RCC 7860 (cell line): ENCODE results near the gene ADAMTS2.

Source experiments
- DNase-seq: peaks from one replicate; pipeline ENCODE4 v3.0.0-alpha.2; 2015; ENCODE audit warnings: low spot score
- FAIRE-seq: peaks from 2 replicates; lab custom pipeline; 2012; peaks lifted over from hg19 to GRCh38; lab: Jason Lieb, UNC

The ADAMTS2 gene

GRCh38 chr5:179237770-179238627, 107.3 kb downstream of the ADAMTS2 start:
- no peak for DNase-seq
- no peak for FAIRE-seq

DNA sequence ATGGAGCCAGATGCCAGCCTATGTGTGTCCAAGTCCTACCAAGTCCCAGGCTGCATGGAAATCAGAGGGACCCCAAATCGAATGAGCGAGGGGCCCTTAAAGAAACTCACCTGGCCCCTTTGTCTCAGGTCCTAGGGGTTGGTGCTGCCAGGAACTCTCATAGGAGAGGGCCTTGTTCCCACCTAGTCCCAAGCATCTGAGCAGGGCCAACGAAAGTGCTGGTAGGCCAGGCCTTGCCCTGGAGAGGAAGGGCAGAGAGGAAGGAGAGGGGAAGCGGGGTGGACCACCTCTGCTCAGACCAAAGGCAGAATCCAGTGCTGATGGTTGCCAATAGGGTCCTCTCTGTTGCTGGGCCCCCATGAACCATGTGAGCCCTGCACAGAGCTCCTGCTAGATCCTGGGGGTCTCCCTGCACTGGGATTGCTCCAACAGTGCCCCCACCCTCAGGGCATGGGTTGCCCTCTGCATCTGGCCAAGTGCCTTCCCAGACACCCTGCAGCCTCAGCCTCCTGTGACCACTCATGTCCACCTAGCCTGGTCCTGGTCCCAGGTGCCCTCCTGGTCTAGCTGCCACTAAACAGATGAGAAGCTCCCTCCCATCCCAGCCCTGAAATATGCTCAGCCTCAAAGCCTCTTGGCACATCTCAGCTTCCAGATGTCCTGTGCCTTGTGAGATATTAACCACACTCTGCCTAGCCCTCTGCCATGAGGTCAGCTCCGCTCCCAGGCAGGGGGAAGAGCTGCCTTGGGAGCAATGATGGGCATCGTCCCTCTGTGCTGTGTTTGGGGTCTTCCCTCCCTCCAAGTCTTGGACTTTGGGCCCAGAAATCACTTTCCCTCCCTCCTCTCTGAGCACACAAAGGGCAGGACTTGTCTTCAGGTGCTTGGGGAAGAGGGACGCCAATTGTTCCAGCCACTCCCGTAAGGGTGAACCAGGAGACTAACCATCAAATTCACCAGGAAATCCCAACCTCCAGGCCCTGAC, 109.6 kb downstream of the ADAMTS2 start:
- no peak for DNase-seq
- FAIRE-seq = no peak

- no peak for DNase-seq
- FAIRE-seq = no peak
Observed at GRCh38 chr5:179234563-179235135, 110.6 kb downstream of the ADAMTS2 start.

GRCh38 chr5:179233909-179234562, 111.2 kb downstream of the ADAMTS2 start:
- FAIRE-seq (no peak), DNase-seq (no peak)

GRCh38 chr5:179232091-179232735, 113.0 kb downstream of the ADAMTS2 start:
- FAIRE-seq (peak; percentile 73), DNase-seq (no peak)

- FAIRE-seq (no peak), DNase-seq (no peak)
Observed at GRCh38 chr5:179231309-179231708, 114.0 kb downstream of the ADAMTS2 start.

DNA sequence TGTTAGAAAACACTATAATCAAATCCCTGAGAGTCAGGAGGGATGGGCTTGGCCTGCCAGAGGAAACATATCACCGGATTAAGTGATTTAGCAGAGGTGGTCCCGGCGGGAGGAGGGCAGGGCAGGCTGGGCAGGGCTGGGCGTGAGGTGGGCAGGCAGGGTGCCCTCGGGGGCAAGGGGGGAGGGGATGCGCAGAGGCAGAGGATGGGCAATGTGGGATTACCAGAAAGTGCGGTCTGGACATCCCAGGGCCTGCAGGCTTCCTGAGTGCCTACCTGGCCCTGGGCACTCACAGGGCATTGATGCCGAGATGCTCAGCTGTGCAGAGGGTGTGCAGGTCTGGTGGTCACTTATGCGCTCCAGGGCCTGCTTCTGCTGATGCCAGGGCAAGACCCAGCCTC, 115.2 kb downstream of the ADAMTS2 start:
- DNase-seq (no peak), FAIRE-seq (no peak)

DNA sequence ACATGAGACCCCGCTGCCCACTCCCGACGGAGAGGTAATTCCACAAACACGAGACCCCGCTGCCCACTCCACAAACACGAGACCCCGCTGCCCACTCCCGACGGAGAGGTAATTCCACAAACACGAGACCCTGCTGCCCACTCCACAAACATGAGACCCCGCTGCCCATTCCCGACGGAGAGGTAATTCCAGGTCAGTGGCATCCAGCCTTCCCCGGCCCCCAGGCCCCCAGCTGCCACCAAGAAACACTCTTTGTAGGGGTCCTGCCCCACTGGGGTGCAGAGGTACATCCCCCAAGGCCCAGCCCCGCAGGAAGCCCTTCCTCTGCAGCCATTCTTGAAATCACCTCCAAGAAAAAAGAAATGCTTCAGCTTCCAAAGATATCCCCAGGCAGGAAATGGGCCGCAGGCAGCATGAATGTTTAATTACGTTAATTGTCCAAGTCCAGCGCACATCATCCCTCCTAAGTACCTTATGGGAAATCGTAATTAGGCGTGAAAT, 115.9 kb downstream of the ADAMTS2 start:
- DNase-seq (no peak), FAIRE-seq (no peak)

GRCh38 chr5:179228341-179229121, 116.7 kb downstream of the ADAMTS2 start:
- DNase-seq (no peak), FAIRE-seq (no peak)

DNA sequence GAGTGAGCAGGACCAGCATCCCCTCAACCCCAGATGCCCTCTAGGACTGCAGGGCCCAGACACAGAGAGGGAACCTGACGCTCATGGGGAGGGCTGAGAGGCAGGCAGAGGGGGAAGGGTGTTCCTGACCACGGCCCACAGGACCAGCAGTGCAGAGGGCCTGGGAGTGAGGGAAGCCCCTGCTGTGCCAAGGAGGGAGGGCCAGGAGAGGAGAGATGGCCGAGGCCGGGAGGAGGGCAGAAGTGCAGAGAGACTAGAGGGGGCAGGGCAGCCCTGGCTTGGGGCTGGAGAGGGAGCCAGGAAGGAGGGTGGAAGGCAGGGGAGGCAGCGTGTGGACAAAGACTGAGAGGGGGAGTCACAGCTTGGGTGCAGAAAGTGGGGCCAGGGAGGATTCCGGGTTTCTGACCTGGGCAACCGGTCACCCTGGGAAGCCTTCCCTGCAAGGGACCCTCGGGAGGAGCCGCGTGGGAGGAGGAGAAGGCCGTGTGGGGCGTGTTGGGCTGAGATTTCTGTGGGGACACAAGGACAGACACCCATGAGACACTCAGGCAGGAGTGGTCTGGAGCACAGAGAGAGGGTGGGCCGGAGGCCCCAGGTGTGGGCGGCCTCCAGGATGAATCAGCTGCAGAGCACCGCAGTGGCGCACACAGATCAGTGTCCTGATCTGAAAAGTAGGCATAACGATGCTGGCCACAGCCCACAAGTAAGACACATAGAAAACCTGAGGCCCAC, 117.5 kb downstream of the ADAMTS2 start:
- FAIRE-seq = no peak
- no peak for DNase-seq

- FAIRE-seq (no peak), DNase-seq (no peak)
Observed at GRCh38 chr5:179227229-179227579, 118.1 kb downstream of the ADAMTS2 start.

DNA sequence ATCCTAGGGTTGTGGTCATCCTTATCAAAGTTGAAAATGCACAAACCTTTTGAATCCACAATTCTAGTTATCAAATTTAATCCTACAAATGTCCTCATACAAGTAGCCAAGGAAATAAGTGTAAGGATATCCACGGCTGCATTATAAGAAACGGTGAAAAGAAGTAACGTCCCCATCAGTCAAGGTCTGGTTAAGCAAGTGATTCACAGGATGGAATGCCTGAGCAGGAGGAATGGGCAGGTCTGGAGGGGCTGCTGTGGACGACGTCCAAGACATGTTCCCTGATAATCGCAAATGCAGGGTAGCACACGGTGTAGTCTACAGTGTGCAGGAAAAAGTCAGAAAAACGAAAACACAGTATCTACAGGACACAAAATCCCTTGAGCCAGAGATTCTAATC, 118.6 kb downstream of the ADAMTS2 start:
- DNase-seq (no peak), FAIRE-seq (no peak)

DNA sequence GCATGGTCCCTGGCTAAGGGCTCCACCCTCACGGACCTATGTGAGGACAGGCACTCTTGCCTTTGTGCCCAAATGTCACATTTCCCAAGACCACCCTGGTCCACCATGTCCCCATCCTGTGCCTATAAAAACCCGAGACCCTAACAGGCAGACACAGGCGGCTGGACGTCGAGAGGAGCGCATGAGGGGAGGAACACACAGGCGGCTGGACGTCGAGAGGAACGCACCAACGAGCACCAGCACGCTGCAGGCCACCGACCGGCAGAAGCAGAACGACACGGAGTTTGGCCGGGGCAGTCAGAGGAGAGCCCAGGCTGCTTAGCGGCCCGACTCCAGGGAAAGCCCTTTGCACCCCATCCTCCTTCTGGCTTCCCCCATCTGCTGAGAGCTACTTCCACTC, 119.9 kb downstream of the ADAMTS2 start:
- FAIRE-seq (no peak), DNase-seq (no peak)

GRCh38 chr5:179224741-179225140, 120.5 kb downstream of the ADAMTS2 start:
- no peak for DNase-seq
- FAIRE-seq = no peak

- DNase-seq (no peak), FAIRE-seq (no peak)
Observed at GRCh38 chr5:179223961-179224360, 121.3 kb downstream of the ADAMTS2 start.

DNA sequence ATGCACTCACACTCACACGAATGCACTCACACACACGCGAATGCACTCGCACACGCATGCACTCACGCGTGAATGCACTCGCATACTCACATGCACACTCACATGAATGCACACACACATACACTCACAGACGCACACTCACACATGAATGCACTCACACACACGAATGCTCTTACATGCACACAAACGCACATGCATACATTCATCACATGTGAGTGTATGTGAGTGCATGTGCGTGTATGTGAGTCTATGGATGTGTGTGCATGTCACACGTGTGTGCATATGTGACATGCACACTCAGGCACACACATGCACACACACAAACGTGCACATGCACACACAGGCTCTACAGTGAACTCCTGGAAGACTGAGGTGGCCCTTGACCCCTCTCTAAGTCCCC, 121.7 kb downstream of the ADAMTS2 start:
- DNase-seq (no peak), FAIRE-seq (no peak)

- FAIRE-seq (no peak), DNase-seq (no peak)
Observed at GRCh38 chr5:179222246-179223017, 122.8 kb downstream of the ADAMTS2 start.

GRCh38 chr5:179221877-179222220, 123.4 kb downstream of the ADAMTS2 start:
- FAIRE-seq = no peak
- no peak for DNase-seq
